ENCODE data around the gene PROSER1.

GRCh38 chr13:38979891-38980749 lies 57.8 kb downstream of the PROSER1 start:
- TF ChIP-seq CTCF (IDR thresholded peaks at IDR 0.05) (no peak), POLR2A (IDR thresholded peaks at IDR 0.05) (no peak), POLR2AphosphoS5 (IDR thresholded peaks at IDR 0.05; ENCODE audit: insufficient read depth in 1 of 2, low read depth in 1 of 2) (no peak)

Measured in vagina (tissue), 2 donors.